Neutrophil (primary cell): ENCODE measurements around the gene MCRS1.
A peak's percentile ranks its signal among the peaks of the same experiment; 100 is the strongest.

Experiments
- H3K27ac ChIP-seq: fragments of 200-600 bp; sonication (generic); 2 replicates; pipeline ENCODE4 v1.5.1; 2016; ENCODE audit warnings: mild to moderate bottlenecking, moderate library complexity
- H3K27me3 ChIP-seq: fragments of 200-600 bp; sonication (generic); 2 replicates; pipeline ENCODE4 v1.6.0; 2016; ENCODE audit warnings: mild to moderate bottlenecking
- H3K36me3 ChIP-seq: fragments of 200-600 bp; sonication (generic); 2 replicates; pipeline ENCODE4 v1.5.1; 2017
- H3K4me1 ChIP-seq, 2 experiments: fragments of 200-600 bp in 1 of 2; sonication (generic) in 1 of 2; 1 replicate in 1 of 2; 2 replicates in 1 of 2; pipeline versions ENCODE4 v1.5.1 to v1.6.1; 2013 to 2016; ENCODE audit warnings: low read depth in 1 of 2, low read length in 1 of 2, mild to moderate bottlenecking in 1 of 2, moderate library complexity in 1 of 2; ENCODE audit not compliant: control insufficient read depth in 1 of 2, insufficient read depth in 1 of 2
- H3K4me3 ChIP-seq, 2 experiments: fragments of 200-600 bp in 1 of 2; sonication (generic) in 1 of 2; 1 replicate in 1 of 2; 2 replicates in 1 of 2; pipeline ENCODE4 v1.5.1; 2013 to 2016; ENCODE audit warnings: low read depth in 1 of 2, low read length in 1 of 2, mild to moderate bottlenecking in 1 of 2, moderate library complexity in 1 of 2
- H3K9me3 ChIP-seq: fragments of 200-600 bp; sonication (generic); 2 replicates; pipeline ENCODE4 v1.5.1; 2016
- CTCF ChIP-seq: fragments of 200-600 bp; sonication (generic); IDR thresholded peaks from 2 replicates; pipeline ENCODE4 v1.5.1; 2016; ENCODE audit warnings: antibody characterized with exemption

Gene MCRS1

GRCh38 chr12:49539406-49540228 is 28.3 kb downstream of the MCRS1 start:
- Histone ChIP-seq H3K27me3 (peaks cover 98% of the 10 kb centered on the region), H3K4me3 (peak overlapping the region; percentile 35 to 51), H3K4me1 (peaks cover 25 to 41% of the 10 kb centered on the region in 2 experiments), H3K27ac (no peak overlapping the region), H3K9me3 (no peaks in the 10 kb centered on the region), H3K36me3 (no peaks in the 10 kb centered on the region)
- no peak for TF ChIP-seq CTCF

GRCh38 chr12:49538510-49539403 is 29.2 kb downstream of the MCRS1 start, which contains the start of gene KCNH3:
TSS of gene KCNH3 (plus strand) at chr12:49539030. CDS start at chr12:49539417, 387 bp downstream.
- H3K4me1 ChIP-seq = peaks cover 25 to 41% of the 10 kb centered on the region in 2 experiments

GRCh38 chr12:49537752-49538509 is 30.0 kb downstream of the MCRS1 start:
- Histone ChIP-seq H3K27ac (peak overlapping the region; percentile 44), H3K4me1 (peaks cover 25 to 41% of the 10 kb centered on the region in 2 experiments), H3K9me3 (no peaks in the 10 kb centered on the region), H3K36me3 (no peaks in the 10 kb centered on the region), H3K27me3 (peaks cover 98% of the 10 kb centered on the region), H3K4me3 (peak overlapping the region; percentile 51 to 61)
- TF ChIP-seq CTCF = no peak

More at GRCh38 chr12:49538510-49539403, 29.2 kb downstream of the MCRS1 start, which contains the start of gene KCNH3:
- Histone ChIP-seq H3K9me3 (no peaks in the 10 kb centered on the region), H3K4me3 (peak within 1 kb of the TSS; percentile 51 to 61), H3K27ac (peak within 1 kb of the TSS; percentile 44), H3K36me3 (no peaks in the 10 kb centered on the region), H3K27me3 (peaks cover 98% of the 10 kb centered on the region)
- no peak for TF ChIP-seq CTCF

GRCh38 chr12:49537231-49537751 is 30.7 kb downstream of the MCRS1 start:
- Histone ChIP-seq H3K9me3 (no peaks in the 10 kb centered on the region), H3K27ac (peak overlapping the region; percentile 48), H3K4me1 (peaks cover 25 to 41% of the 10 kb centered on the region in 2 experiments), H3K27me3 (peaks cover 97% of the 10 kb centered on the region), H3K36me3 (no peaks in the 10 kb centered on the region), H3K4me3 (peak overlapping the region; percentile 51 to 61)
- no peak for TF ChIP-seq CTCF
